Caco-2 (cell line): Measurements from ENCODE around the gene TCAF1. TPM values are rescaled to one million over a fixed set of nuclear protein-coding genes. Genes with fewer than 3 reads are reported as not detected.

ENCODE experiments used
- BruUV-seq: library from RNA; stranded (reverse); fragments of 400-500 nt; replicated peaks from 2 replicates; lab custom pipeline; 2021; lab: Mats Ljungman, UMichigan
- CTCF ChIA-PET: fragments of 300-600 bp; sonication (Branson Sonifier 250); formaldehyde crosslinking; loops from one replicate; lab custom pipeline; 2022; ENCODE audit warnings: antibody characterized with exemption; lab: Charles Lee
- POLR2A ChIA-PET: fragments of 300-600 bp; sonication (Branson Sonifier 250); formaldehyde crosslinking; loops from one replicate; lab custom pipeline; 2022; ENCODE audit warnings: antibody characterized with exemption; lab: Charles Lee
- DNase-seq, 2 experiments: peaks; one replicate each; pipeline versions ENCODE4 v3.0.0 to v3.0.0-alpha.2; 2020 to 2022
- H3K27me3 ChIP-seq: replicated peaks from 2 replicates; pipeline ENCODE4 v1.6.0; 2011; ENCODE audit warnings: low read length; ENCODE audit not compliant: control insufficient read depth, insufficient read depth
- H3K36me3 ChIP-seq: 2 replicates; pipeline ENCODE4 v1.5.1; 2011; ENCODE audit warnings: low read length; ENCODE audit not compliant: control insufficient read depth, insufficient read depth
- H3K4me1 ChIP-seq: fragments of 250-450 bp; sonication (Bioruptor Pico); 2 replicates; pipeline ENCODE4 v1.5.1; 2020; ENCODE audit warnings: mild to moderate bottlenecking
- H3K4me3 ChIP-seq: 2 replicates; pipeline ENCODE4 v1.5.1; 2011; ENCODE audit warnings: low read depth, mild to moderate bottlenecking, control low read depth, low read length
- H3K9me3 ChIP-seq: fragments of 250-450 bp; sonication (Bioruptor Pico); 2 replicates; pipeline ENCODE4 v1.5.1; 2020; ENCODE audit warnings: mild to moderate bottlenecking, moderate library complexity
- H3K27ac Mint-ChIP-seq: one replicate; pipeline ENCODE4 v1.8.0; 2022; ENCODE audit warnings: mixed read lengths; ENCODE audit not compliant: unreplicated experiment
- H3K27me3 Mint-ChIP-seq: one replicate; pipeline ENCODE4 v1.8.0; 2022; ENCODE audit warnings: mixed read lengths; ENCODE audit not compliant: insufficient read depth, unreplicated experiment
- H3K36me3 Mint-ChIP-seq: one replicate; pipeline ENCODE4 v1.8.0; 2022; ENCODE audit warnings: mild to moderate bottlenecking, mixed read lengths; ENCODE audit not compliant: insufficient read depth, unreplicated experiment
- H3K4me1 Mint-ChIP-seq: one replicate; pipeline ENCODE4 v1.8.0; 2022; ENCODE audit warnings: low read depth, mixed read lengths; ENCODE audit not compliant: unreplicated experiment
- H3K4me3 Mint-ChIP-seq: one replicate; pipeline ENCODE4 v1.8.0; 2022; ENCODE audit warnings: mild to moderate bottlenecking, moderate library complexity, mixed read lengths; ENCODE audit not compliant: unreplicated experiment
- H3K9me3 Mint-ChIP-seq: one replicate; pipeline ENCODE4 v1.8.0; 2022; ENCODE audit warnings: mixed read lengths; ENCODE audit not compliant: unreplicated experiment
- CTCF ChIP-seq, 2 experiments: fragments of 200-600 bp in 1 of 2; IDR thresholded peaks; 1 replicate in 1 of 2; 2 replicates in 1 of 2; pipeline versions ENCODE4 v1.5.1 to v1.8.0; 2011 to 2022; ENCODE audit warnings: antibody characterized with exemption in 1 of 2, control low read depth in 1 of 2, inconsistent platforms in 1 of 2, low read depth in 1 of 2, low read length in 1 of 2, mild to moderate bottlenecking in 1 of 2, moderate library complexity in 1 of 2; ENCODE audit not compliant: insufficient read depth in 1 of 2, severe bottlenecking in 1 of 2, unreplicated experiment in 1 of 2
- intact Hi-C: fragments of 100-400 bp; cut with micrococcal nuclease; formaldehyde crosslinking; loops from one replicate; pipeline ENCODE4 v1.10.0; 2022; ENCODE audit not compliant: unreplicated experiment
- total RNA-seq: library from RNA; stranded (reverse); gene quantifications from 2 replicates; pipeline ENCODE4 v1.2.3, GENCODE V29; 2022

The TCAF1 gene
- total RNA-seq, 1 experiment from 2014 or later: 92.3 TPM

- Histone ChIP-seq H3K4me1 (no peaks in the 10 kb centered on the region), H3K36me3 (peaks cover 5% of the 10 kb centered on the region), H3K4me3 (no peak overlapping the region), H3K9me3 (0 out of 2 replicates have a peak, but pooled peaks cover 3% of the 10 kb centered on the region), H3K27me3 (no peaks in the 10 kb centered on the region)
- H3K27me3 Mint-ChIP-seq: no peaks in the 10 kb centered on the region
- ChIA-PET CTCF (no interaction called here), POLR2A (interaction anchor here (1.5 kb wide), 1 partner anchor 20 kb away, joined by 4 read pairs; the partner anchor contains the start of gene TCAF1)
- no peak for DNase-seq
- H3K36me3 Mint-ChIP-seq: peaks cover 38% of the 10 kb centered on the region
- intact Hi-C loops: no loop called here
- no peak overlapping the region for H3K27ac Mint-ChIP-seq
- H3K9me3 Mint-ChIP-seq: no peaks in the 10 kb centered on the region
- H3K4me3 Mint-ChIP-seq: no peak overlapping the region
- BruUV-seq: no TSS peak
- no peak for TF ChIP-seq CTCF (IDR thresholded peaks at IDR 0.05; ENCODE audit: insufficient read depth in 1 of 2, low read depth in 1 of 2, low read length in 1 of 2, severe bottlenecking in 1 of 2, unreplicated experiment in 1 of 2)
- H3K4me1 Mint-ChIP-seq: peaks cover 7% of the 10 kb centered on the region
These were observed 19.9 kb downstream of the TCAF1 start for GRCh38 chr7:143882020-143882603.

GRCh38 chr7:143878884-143879283 is 23.1 kb downstream of the TCAF1 start:
- BruUV-seq: no TSS peak
- intact Hi-C loops: no loop called here

GRCh38 chr7:143877098-143877497 is 24.9 kb downstream of the TCAF1 start:
- no peaks in the 10 kb centered on the region for H3K27me3 ChIP-seq
- BruUV-seq: no TSS peak
- Mint-ChIP-seq H3K9me3 (no peaks in the 10 kb centered on the region), H3K27ac (no peak overlapping the region), H3K4me1 (peaks cover 7% of the 10 kb centered on the region), H3K4me3 (no peak overlapping the region), H3K27me3 (no peaks in the 10 kb centered on the region), H3K36me3 (peaks cover 31% of the 10 kb centered on the region)
- H3K9me3 ChIP-seq: no peaks in the 10 kb centered on the region
- POLR2A ChIA-PET: no interaction called here
- H3K36me3 ChIP-seq: peaks cover 4% of the 10 kb centered on the region
- no peaks in the 10 kb centered on the region for H3K4me1 ChIP-seq
- no peak for DNase-seq
- H3K4me3 ChIP-seq: no peak overlapping the region
- intact Hi-C loops: no loop called here
- TF ChIP-seq CTCF (IDR thresholded peaks at IDR 0.05; ENCODE audit: insufficient read depth in 1 of 2, low read depth in 1 of 2, low read length in 1 of 2, severe bottlenecking in 1 of 2, unreplicated experiment in 1 of 2): no peak
- CTCF ChIA-PET: no interaction called here

More at GRCh38 chr7:143878884-143879283, 23.1 kb downstream of the TCAF1 start:
- POLR2A ChIA-PET: no interaction called here
- Mint-ChIP-seq H3K4me1 (peaks cover 7% of the 10 kb centered on the region), H3K9me3 (no peaks in the 10 kb centered on the region), H3K4me3 (no peak overlapping the region), H3K27ac (no peak overlapping the region), H3K27me3 (no peaks in the 10 kb centered on the region), H3K36me3 (peaks cover 37% of the 10 kb centered on the region)
- H3K4me1 ChIP-seq: no peaks in the 10 kb centered on the region
- peaks cover 4% of the 10 kb centered on the region for H3K36me3 ChIP-seq
- DNase-seq: no peak
- 0 out of 2 replicates have a peak, but pooled peaks cover 3% of the 10 kb centered on the region for H3K9me3 ChIP-seq
- no peak for TF ChIP-seq CTCF (IDR thresholded peaks at IDR 0.05; ENCODE audit: insufficient read depth in 1 of 2, low read depth in 1 of 2, low read length in 1 of 2, severe bottlenecking in 1 of 2, unreplicated experiment in 1 of 2)
- CTCF ChIA-PET: interaction anchor here (1.0 kb wide), 1 partner anchor 14 kb away, joined by 3 read pairs; no protein-coding TSS in a partner anchor
- H3K4me3 ChIP-seq: no peak overlapping the region
- no peaks in the 10 kb centered on the region for H3K27me3 ChIP-seq
